ENCODE measurements around the gene NTN3. TPM values are rescaled to one million over a fixed set of nuclear protein-coding genes. Genes with fewer than 3 reads are reported as not detected.
"Not testable (repeated sequence)": the region's sequence is repeated elsewhere in the genome, so short reads cannot be mapped to it uniquely, and the experiment has no call there.

NTN3 gene
- total RNA-seq, 1 donor from 2014 or later: 0.30 TPM

DNA sequence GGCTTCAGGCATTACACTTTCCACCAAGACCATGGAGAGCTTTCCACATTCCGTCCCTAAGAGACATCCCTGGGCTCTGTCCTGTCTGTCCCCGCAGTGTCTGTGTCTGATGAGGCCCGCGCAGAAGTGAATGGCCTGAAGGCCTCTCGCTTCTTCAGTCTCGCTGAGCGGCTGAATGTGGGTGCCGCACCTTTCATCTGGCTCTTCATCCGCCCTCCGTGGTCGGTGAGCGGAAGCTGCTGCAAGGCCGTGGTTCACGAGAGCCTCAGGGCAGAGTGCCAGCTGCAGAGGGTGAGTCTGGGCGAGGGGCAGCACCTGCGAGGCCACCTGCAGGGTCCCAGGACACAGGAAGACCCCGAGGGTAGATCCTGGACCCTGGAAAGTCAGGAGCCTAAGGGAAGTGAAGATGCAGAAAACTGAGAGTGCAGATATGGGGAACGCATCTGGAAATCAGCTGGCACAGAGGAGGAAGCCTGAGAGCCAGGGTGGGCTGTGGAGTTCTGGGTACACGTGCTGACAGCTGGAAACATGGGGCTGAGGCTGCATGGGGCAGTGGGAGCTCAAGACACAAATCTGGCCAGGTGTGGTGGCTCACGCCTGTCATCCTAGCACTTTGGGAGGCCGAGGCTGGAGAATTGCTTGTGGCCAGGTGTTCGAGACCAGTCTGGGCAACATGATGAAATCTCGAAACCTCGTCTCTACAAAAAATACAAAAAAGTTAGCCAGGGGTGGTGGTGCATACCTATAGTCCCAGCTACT is 33.9 kb upstream of the NTN3 start:
- no peak for DNase-seq (ENCODE audit: low spot score)
- intact Hi-C loops (cut with DNase I): no loop called here

DNA sequence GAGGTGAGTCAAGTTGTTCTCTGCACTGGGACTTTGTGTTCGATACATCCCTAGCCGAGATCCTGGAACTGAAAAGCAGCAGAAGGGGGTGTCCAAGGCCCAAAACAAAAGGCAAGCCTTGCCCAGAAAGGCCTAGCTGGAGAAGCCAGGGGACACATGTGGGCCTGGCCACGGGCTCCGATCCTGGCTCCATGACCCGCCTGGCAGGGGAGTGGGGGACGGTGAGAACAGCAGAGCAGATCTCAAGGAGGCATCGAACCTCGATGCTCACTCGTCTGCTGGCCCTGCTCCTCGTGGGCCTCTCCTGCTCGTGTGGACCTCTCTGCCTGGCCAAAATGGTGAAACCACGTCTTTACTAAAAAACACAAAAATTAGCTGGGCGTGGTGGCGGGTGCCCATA is 33.0 kb upstream of the NTN3 start:
- intact Hi-C loops (cut with DNase I): no loop called here
- no peak for DNase-seq (ENCODE audit: low spot score)

DNA sequence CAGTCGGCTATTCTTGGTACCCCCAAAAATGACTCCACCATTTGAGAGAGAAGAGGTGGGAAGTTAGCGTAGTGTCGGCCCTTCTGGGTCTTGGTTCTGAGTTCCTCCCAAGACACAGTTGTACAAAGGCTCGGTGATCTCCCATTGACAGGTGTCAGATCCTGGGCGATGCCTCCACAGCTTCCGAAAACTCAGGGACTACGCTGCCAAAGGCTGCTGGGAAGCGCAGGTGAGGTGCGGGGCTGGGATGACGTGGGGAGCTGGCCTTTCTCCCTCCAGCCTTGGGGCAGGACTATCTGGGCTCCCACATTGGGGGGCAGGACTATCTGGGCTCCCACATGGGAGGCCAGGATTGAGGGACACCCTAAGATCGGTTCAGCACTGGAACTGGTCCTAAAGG is 31.5 kb upstream of the NTN3 start:
- intact Hi-C loops (cut with DNase I): no loop called here
- no peak for DNase-seq (ENCODE audit: low spot score)

DNA sequence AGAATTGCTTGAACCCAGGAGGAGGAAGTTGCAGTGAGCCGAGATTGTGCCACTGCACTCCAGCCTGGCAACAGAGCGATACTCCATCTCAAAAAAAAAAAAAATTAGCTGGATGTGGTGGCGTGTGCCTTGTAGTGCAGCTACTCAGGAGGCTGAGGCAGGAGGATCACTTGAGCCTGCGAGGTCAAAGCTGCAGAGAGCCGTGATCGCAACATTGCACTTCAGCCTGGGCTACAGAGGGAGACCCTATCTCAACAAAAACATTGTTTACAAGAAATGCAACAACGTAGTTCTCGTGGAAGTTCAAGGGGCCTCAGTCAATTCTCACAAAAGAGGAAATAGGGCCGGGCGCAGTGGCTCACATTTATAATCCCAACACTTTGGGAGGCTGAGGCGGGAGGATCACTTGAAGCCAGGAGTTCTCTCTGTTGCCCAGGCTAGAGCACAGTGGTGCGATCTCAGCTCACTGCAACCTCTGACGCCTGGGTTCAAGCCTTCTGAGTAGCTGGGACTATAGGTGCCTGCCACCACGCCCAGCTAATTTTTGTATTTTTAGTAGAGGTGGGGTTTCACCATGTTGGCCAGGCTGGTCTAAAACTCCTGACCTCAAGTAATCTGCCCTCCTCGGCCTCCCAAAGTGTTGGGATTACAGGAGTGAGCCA is 29.8 kb upstream of the NTN3 start:
- DNase-seq (ENCODE audit: low spot score); intact Hi-C loops (cut with DNase I): not testable (repeated sequence)

DNA sequence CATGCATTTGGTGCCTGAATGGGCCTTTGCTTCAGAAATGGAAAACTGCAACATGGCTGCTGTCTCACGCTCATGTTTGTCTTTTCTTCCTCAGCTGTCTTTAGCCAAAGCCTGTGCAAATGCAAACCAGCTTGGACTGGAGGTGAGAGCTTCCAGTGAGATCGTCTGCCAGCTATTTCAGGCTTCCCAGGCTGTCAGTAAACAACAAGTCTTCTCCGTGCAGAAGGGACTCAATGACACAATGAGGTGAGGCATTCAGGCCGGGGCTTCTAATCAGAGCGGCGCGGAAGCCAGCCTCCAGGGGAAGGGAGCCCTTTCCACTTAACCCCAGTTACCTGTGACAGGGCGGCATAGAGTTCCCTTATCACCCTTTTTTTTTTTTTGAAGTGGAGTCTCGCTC is 27.5 kb upstream of the NTN3 start:
- intact Hi-C loops (cut with DNase I): no loop called here
- DNase-seq (ENCODE audit: low spot score): no peak

DNA sequence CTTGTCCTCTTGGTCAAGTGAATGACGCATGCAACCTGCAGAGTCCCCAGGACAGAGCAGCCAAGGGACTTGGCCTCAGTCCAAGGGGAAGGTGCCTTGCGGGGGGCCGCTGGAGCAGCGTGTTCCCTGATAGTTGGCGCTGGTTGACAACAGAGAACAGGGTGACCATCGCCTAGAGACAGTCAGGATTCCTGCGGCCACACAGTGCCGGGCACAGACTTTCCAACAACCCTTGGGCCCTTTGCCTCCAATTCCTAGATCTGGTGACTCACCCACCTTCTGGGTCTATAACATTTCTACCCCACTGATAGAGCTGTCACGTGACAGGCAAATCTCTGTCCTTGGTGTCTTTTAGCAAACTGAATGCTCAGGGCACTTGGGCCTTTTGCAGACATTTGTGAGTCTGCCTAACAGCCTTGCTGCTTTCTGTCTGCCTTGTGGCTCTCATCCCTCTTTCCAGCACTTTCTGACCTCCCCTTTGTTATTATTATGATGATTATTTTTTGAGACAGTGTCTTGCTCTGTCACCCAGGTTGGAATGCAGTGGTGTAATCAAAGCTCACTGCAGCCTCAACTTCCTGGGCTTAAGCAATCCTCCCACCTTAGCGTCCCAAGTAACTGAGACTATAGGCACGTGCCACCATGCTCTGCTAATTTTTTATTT is 23.0 kb upstream of the NTN3 start:
- intact Hi-C loops (cut with DNase I): no loop called here
- no peak for DNase-seq (ENCODE audit: low spot score)

DNA sequence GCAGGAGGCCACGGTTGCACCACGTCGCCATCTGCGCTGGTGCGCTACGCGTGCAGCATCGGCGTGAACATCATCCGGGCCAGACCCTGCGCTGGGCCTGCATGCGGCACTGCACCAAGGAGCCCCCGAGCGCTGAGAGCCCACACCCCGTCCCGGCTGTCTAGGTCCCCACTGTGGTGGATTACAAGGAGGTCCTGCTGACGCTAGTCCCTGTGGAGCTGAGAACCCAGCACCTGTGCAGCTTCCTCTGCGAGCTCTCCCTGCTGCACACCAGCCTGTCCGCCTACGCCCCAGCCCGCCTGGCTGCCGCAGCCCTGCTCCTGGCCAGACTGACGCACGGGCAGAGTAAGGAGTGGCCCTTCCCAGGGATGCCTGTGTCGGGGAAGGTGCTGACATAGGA is 22.0 kb upstream of the NTN3 start:
- no peak for DNase-seq (ENCODE audit: low spot score)
- intact Hi-C loops (cut with DNase I): no loop called here

DNA sequence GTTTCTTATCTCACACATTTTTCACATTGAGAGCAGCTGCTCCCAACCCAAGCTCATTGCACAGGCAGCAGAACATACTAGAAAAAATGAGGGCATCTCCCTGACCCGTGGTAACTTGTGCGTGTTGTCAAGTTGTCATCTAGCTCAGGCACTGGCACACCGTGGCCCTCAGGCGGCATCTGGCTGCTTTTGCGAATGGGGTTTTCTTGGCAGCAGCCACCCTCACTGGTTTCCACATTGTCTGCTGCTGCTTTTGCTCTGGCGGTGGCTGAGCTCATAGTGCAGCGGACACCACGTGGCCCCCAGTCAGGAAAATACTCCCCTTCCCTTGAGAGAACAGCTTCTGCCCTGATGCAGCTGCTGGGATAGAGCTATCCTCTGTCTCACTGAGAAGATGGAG is 20.6 kb upstream of the NTN3 start:
- intact Hi-C loops (cut with DNase I): no loop called here
- DNase-seq (ENCODE audit: low spot score): no peak

DNA sequence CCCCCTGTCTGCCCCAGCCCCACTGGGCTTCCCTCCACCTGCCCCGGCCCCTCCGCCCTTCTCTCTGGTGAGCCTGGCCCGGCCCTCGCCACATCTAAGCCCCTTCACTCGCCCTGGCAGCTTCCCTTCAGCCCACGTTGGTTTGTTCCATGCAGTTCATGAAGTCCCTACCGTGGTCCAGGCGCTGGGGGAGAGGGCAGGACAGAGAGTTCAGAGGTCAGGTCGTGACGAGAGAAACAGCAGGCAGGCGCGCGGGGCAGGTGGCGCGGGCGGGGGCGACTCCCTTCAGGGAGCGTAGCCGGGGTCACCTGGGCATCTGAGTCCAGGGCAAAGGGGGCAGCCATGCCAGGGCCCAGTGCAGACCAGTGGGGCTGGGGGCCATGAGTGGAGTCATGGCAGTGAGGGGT is 20.1 kb upstream of the NTN3 start:
- intact Hi-C loops (cut with DNase I): no loop called here
- no peak for DNase-seq (ENCODE audit: low spot score)

DNA sequence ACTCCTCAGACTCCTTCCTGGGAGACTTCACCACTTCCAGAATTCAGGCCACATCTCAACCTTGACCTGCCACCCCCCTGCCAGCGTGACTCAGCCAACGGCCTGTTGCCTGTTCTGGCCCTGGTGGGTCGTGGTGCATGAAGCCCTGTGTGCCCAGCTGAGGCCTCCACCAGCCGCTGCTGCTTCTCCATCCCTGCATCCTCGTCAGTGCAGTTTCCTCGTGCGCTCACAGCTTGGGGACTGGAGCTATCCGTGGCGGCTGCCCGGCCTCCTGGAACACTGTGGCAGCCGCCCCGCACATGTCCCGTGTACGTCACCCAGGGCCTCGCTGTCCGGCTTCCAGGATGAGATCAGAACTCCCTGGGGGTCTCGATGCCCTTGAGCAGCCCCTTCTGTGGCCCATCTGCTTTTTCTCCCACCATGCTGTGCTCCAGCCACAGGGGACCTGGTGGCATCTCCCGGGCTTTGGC is 19.2 kb upstream of the NTN3 start:
- DNase-seq (ENCODE audit: low spot score): no peak
- intact Hi-C loops (cut with DNase I): no loop called here

DNA sequence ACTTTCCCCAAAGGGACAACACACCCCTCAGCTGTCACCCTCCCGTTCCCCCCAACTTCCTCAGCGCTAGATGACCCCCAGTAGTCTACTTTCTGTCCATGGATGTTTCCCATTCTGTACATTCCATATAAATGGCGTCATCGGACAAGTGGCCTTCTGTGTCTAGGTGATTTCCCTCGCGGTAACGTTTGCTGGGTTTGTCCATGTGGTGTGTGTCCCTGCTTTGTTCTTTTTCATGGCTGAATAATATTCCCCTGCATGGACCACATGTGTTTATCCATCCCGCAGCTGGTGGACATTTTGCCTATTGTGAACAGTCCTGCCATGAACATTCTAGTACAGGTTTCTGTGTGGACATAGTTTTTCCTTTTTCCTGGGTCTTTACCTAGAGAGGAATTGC is 18.4 kb upstream of the NTN3 start:
- no peak for DNase-seq (ENCODE audit: low spot score)
- intact Hi-C loops (cut with DNase I): no loop called here

DNA sequence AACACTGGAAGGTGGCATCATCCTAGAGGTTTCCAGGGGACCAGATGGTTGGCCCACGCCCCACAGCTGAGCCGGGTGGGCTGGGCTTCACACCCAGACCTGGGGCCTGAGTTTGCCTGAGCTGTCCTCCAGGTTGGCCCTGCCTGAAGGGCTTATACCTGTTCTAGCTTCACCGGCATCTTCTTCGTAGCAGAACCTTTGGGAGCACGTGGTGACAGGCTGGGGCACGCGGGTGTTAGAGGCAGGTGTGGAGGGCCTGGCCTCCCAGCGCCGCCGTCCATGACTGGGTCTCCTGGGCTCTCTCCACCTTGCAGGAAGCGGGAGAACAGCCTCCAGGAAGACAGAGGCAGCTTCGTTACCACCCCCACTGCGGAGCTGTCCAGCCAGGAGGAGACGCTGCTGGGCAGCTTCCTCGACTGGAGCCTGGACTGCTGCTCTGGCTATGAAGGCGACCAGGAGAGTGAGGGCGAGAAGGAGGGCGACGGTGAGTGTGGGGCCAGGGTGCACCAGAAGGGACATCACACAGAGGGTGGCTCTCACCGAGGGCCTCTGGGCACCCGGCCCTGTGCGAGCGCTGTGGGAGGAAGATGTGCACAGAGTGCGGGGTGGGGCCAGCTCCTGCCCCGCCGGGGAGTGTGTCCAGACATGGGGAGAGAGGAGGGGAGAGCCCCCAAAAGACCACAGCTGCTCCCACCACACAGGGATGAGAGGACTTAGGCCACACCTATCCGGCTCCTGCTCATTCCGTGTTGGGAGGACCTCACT is 15.8 kb upstream of the NTN3 start:
- DNase-seq (ENCODE audit: low spot score): no peak
- intact Hi-C loops (cut with DNase I): no loop called here

DNA sequence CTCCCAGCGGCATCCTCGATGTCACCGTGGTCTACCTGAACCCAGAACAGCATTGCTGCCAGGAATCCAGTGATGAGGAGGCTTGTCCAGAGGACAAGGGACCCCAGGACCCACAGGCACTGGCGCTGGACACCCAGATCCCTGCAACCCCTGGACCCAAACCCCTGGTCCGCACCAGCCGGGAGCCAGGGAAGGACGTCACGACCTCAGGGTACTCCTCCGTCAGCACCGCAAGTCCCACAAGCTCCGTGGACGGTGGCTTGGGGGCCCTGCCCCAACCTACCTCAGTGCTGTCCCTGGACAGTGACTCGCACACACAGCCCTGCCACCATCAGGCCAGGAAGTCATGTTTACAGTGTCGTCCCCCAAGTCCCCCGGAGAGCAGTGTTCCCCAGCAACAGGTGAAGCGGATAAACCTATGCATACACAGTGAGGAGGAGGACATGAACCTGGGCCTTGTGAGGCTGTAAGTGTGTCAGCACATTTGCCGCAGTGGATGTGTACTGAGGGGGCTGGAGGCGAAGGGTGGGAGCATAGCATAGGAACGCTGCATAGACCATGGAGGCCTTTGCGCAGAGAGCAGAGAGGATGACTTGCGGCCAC is 14.4 kb upstream of the NTN3 start:
- DNase-seq (ENCODE audit: low spot score): no peak
- intact Hi-C loops (cut with DNase I): no loop called here

DNA sequence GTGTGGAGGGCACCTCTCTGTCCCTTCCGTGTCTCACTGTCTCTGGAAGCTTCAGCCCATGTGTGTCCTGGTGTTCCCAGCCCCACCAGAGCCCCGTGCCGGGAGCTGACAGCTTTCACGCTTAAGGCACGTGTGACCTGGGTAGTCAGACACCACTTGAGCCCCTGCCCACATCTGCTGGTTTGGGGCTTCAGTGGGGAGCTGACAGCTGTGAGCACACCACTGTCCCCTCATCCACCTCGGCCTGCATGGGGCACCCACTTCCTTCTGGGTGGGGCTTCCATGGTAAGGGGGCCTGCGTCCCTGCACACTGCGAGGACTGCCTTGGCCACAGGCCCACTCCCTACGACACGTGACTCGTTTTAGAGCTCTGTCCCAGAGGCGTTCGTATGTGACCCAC is 13.8 kb upstream of the NTN3 start:
- intact Hi-C loops (cut with DNase I): no loop called here
- DNase-seq (ENCODE audit: low spot score): no peak

DNA sequence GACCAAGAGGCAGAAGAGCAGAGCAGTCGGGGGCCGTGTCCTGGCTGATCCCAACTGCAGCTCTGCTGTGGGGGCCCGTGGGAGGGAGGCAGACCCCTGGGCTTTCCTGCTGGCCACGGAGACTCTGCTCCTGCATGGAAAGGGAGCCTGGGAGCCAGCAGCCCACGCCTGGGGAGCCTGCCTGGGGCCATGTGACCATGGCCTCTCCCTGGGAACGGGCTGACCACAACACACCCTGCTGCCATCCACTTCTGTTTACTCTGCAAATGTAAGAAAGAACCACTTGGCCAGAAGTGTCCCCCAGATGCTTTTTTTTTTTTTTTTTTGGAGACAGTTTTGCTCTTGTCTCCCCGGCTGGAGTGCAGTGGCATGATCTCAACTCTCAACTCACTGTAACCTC is 13.2 kb upstream of the NTN3 start:
- no peak for DNase-seq (ENCODE audit: low spot score)
- intact Hi-C loops (cut with DNase I): no loop called here

DNA sequence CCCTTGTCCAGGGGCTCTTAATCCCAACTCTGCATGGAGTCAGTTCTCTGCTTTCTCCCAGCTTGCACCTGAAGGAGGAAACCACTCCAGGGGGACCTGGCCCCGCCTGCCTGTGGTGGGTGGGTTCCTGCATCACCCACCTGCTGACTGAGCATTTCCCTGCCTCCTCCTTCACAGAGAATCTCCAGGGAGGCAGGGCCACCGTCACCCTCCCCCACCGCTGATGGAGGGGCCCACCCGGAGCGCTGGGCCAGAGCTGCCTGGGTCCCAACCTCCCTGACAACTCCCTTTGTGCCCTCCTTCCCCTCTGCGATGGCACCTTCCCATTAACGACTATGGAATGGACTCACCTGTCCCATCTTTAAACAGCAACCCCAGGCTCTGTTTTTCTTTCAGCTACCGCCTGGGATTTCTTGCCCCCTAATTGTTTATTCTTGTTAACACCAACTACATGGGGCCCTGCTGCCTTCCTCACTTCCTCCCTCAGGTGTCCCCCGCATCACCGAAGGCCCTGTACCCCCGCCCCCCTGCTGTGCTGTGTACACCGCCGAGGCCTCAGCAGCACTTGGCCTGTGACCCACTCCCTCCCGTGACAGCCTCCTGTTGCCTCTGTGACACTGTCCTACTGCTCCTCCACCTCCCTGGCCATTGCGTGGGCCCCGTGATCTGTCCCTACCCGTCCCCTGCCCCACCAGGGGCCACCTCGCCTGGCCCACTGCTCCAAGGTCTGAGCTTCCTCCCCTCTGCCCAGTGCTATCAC is 12.0 kb upstream of the NTN3 start:
- intact Hi-C loops (cut with DNase I): no loop called here

DNA sequence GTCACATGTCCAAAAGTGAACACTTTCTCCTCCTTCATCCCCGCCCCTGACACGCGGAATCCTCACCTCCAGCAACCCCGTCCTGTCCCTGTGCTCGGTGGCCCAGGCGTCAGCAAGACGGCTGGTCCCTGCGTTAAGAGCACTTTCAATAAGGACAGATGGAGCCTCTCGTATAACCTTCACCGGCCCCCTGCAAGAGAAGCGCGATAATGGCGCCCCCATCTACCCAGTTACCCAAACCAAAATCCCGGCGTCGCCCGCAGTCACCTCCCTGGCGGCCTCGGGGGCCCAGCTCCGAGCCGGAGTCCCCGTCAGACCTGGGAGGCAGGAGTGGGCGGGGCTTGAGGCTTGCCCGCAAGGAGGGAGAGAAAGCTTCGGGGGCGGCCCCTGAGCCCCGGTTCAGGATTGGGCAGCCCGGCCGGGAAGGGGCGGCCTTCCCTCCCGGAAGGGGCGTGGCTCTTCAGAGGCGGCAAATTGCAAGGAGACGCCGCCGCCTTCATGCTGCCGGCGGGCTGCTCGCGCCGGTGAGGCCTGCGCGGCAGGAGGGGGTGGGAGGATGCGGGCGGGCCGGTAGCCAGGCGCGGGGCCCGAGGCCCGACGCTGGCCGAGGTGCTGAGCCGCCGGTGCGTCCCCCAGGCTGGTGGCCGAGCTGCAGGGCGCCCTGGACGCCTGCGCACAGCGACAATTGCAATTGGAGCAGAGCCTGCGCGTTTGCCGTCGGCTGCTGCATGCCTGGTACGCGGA is 11.3 kb upstream of the NTN3 start, which contains the start of gene TEDC2:
TEDC2 (plus strand) TSS at position 463 of the 744 bp plus-strand sequence; CDS start at position 499, 36 bp downstream.
- peak; percentile 97 for DNase-seq (ENCODE audit: low spot score)
- intact Hi-C loops (cut with DNase I): no loop called here

More for the DNA sequence above, 12.0 kb upstream of the NTN3 start:
- DNase-seq (ENCODE audit: low spot score): no peak

DNA sequence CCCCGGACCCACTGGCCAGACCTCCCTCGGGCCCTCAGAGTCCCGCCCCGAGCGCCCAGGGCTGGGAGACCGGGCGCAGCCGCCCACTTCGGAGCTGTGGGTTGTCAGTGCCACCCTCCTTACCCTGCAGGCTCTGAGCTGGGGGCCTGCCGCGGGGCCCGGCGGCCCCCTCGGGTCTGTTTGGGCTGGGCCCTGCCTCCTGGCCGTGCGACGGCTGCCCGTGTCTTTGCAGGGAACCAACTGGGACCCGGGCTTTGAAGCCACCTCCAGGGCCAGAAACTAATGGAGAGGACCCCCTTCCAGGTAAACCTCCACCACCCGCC is 10.7 kb upstream of the NTN3 start:
- no peak for DNase-seq (ENCODE audit: low spot score)
- intact Hi-C loops (cut with DNase I): no loop called here

Data from cardiac septum (tissue), 1 donor.